BLaER1 treated with 17β-estradiol and CSF1 and Interleukin-3, amounts not matched to agents 10 nM and 100 nM (cell line): Measurements from ENCODE around the gene RPS14.
A peak's percentile ranks its signal among the peaks of the same experiment; 100 is the strongest.

Experiments
- H3K27ac ChIP-seq, 11 experiments: shearing (Covaris generic); formaldehyde crosslinking; 2 replicates each; pipeline ENCODE4 v1.8.1; 2022
- H3K27me3 ChIP-seq, 11 experiments: shearing (Covaris generic); formaldehyde crosslinking; 2 replicates each; pipeline ENCODE4 v1.8.1; 2022
- H3K36me3 ChIP-seq, 11 experiments: shearing (Covaris generic); formaldehyde crosslinking; 2 replicates each; pipeline ENCODE4 v1.8.1; 2022
- H3K4me1 ChIP-seq, 10 experiments: shearing (Covaris generic); formaldehyde crosslinking; 2 replicates each; pipeline ENCODE4 v1.8.1; 2022
- H3K4me2 ChIP-seq, 11 experiments: shearing (Covaris generic); formaldehyde crosslinking; 2 replicates each; pipeline ENCODE4 v1.8.1; 2022
- H3K4me3 ChIP-seq, 10 experiments: shearing (Covaris generic); formaldehyde crosslinking; 2 replicates each; pipeline ENCODE4 v1.8.1; 2022
- H3K9ac ChIP-seq, 11 experiments: shearing (Covaris generic); formaldehyde crosslinking; 2 replicates each; pipeline ENCODE4 v1.8.1; 2022
- H3K9me3 ChIP-seq, 11 experiments: shearing (Covaris generic); formaldehyde crosslinking; replicated peaks in 1 of 11; 2 replicates each; pipeline ENCODE4 v1.8.1; 2022
- H4K20me1 ChIP-seq, 11 experiments: shearing (Covaris generic); formaldehyde crosslinking; 2 replicates each; pipeline ENCODE4 v1.8.1; 2022
- Cebpa-rat ChIP-seq, 11 experiments: shearing (Covaris generic); IDR thresholded peaks; 2 replicates each; pipeline ENCODE4 v1.8.1; 2022

Gene RPS14

GRCh38 chr5:150410524-150411244 lies 38.9 kb downstream of the RPS14 start:
- Histone ChIP-seq H3K36me3 (peaks cover 32 to 43% (median 39%) of the 10 kb centered on the region in 11 experiments), H3K27ac (peak overlapping the region; percentile 90 to 98 (median 94)), H3K4me3 (peak overlapping the region; percentile 65 to 90 (median 86)), H3K4me1 (peaks cover 57 to 83% (median 65%) of the 10 kb centered on the region in 10 experiments), H4K20me1 (peaks cover 28 to 65% (median 52%) of the 10 kb centered on the region in 11 experiments; a peak in 20 of 22 replicates), H3K27me3 (no peaks in the 10 kb centered on the region), H3K4me2 (peak overlapping the region; percentile 83 to 99 (median 96)), H3K9ac (peak overlapping the region; percentile 85 to 97 (median 94)), H3K9me3 (no peaks in the 10 kb centered on the region)
- peak in 9 of 11 experiments; percentile 33 to 69 (median 51); a peak in 8 of 22 replicates for TF ChIP-seq Cebpa-rat (IDR thresholded peaks at IDR 0.05)

GRCh38 chr5:150409638-150410523 lies 39.7 kb downstream of the RPS14 start:
- Histone ChIP-seq H3K4me1 (peaks cover 51 to 79% (median 66%) of the 10 kb centered on the region in 10 experiments), H3K9ac (peak overlapping the region; percentile 85 to 97 (median 94)), H3K4me3 (peak overlapping the region; percentile 65 to 90 (median 86)), H3K27me3 (no peaks in the 10 kb centered on the region), H3K9me3 (no peaks in the 10 kb centered on the region), H3K27ac (peak overlapping the region; percentile 90 to 98 (median 94)), H3K4me2 (peak overlapping the region; percentile 83 to 99 (median 96)), H3K36me3 (peaks cover 40 to 51% (median 47%) of the 10 kb centered on the region in 11 experiments), H4K20me1 (peaks cover 36 to 73% (median 60%) of the 10 kb centered on the region in 11 experiments; a peak in 20 of 22 replicates)
- no peak for TF ChIP-seq Cebpa-rat (IDR thresholded peaks at IDR 0.05)

- Histone ChIP-seq H3K4me3 (peak overlapping the region in 8 of 10 experiments; percentile 71 to 90 (median 86); a peak in 15 of 20 replicates), H4K20me1 (peaks cover 51 to 88% (median 75%) of the 10 kb centered on the region in 11 experiments; a peak in 20 of 22 replicates), H3K9ac (peak overlapping the region; percentile 57 to 97 (median 94); a peak in 20 of 22 replicates), H3K4me1 (peaks cover 38 to 69% (median 56%) of the 10 kb centered on the region in 10 experiments), H3K9me3 (no peaks in the 10 kb centered on the region), H3K4me2 (peak overlapping the region; percentile 83 to 99 (median 96)), H3K27ac (peak overlapping the region; percentile 90 to 98 (median 94); a peak in 20 of 22 replicates), H3K27me3 (no peaks in the 10 kb centered on the region), H3K36me3 (peaks cover 55 to 66% (median 62%) of the 10 kb centered on the region in 11 experiments)
- TF ChIP-seq Cebpa-rat (IDR thresholded peaks at IDR 0.05): no peak
These were observed 41.2 kb downstream of the RPS14 start for GRCh38 chr5:150408231-150408943.

DNA sequence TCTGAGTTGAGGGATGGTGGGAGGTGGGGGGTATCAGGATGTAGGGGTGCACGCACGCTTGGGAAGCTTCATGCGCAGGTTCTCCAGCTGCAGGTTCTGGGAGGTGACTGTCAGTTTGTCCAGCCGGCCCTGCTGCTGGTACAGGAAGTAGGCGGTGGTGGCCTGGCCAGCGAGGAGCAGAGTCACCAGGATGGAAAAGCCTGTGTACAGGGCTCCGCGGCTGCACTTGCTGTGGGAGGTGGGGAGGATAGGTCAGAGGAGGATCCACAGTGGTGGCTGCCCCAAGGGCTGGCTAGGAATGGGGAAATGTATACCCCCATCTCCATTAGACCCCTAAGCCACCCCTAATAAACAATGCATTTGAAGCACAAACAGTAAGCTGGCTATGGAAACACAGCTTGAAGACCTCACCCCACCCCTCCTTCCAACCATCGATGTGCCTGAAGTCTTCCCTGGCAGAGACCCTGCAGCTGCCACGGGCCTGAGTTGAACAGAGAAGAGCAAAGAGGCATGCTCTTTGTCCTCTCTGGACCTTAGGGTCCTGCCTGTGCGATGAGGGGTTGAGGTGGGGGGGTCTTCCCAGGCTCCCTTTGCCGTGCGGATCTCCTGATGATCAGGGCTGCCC lies 42.3 kb downstream of the RPS14 start:
- H3K36me3 ChIP-seq: peaks cover 67 to 78% (median 74%) of the 10 kb centered on the region in 11 experiments
- peaks cover 44 to 66% (median 59%) of the 10 kb centered on the region in 10 experiments for H3K4me1 ChIP-seq

DNA sequence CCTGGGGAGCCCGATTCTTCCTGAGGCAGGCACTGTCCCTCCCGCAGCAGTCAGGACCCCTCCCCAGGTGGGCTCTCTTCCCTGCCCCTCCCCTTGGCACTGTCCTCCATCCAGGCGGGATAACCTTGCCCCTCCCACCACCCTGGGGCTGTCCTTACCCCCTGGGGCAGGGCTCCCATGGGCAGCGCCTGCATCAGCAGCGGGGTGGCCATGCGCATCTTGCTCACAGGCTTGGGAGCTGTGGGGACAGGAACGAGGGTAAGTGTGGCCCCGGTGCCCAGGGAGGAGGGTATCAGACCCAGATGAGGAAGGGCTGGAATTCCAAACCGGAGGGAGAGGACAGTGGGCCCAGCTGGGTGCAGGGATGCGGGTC lies 42.8 kb downstream of the RPS14 start:
- Histone ChIP-seq H3K27me3 (no peaks in the 10 kb centered on the region), H3K9me3 (no peaks in the 10 kb centered on the region), H3K36me3 (peaks cover 72 to 83% (median 79%) of the 10 kb centered on the region in 11 experiments), H3K4me3 (no peak overlapping the region), H3K9ac (peak overlapping the region in 3 of 11 experiments; percentile 94 to 96 (median 96); a peak in 4 of 22 replicates), H3K4me2 (peak overlapping the region in 9 of 11 experiments; percentile 20 to 99 (median 96); a peak in 7 of 22 replicates), H4K20me1 (peaks cover 66 to 97% (median 90%) of the 10 kb centered on the region in 11 experiments; a peak in 21 of 22 replicates), H3K4me1 (peaks cover 43 to 71% (median 60%) of the 10 kb centered on the region in 10 experiments), H3K27ac (peak overlapping the region in 8 of 11 experiments; percentile 90 to 98 (median 95); a peak in 10 of 22 replicates)
- TF ChIP-seq Cebpa-rat (IDR thresholded peaks at IDR 0.05): no peak

More for the DNA sequence above, 42.3 kb downstream of the RPS14 start:
- Histone ChIP-seq H4K20me1 (peaks cover 63 to 97% (median 86%) of the 10 kb centered on the region in 11 experiments; a peak in 21 of 22 replicates), H3K27me3 (no peaks in the 10 kb centered on the region), H3K4me3 (no peak overlapping the region), H3K27ac (peak overlapping the region in 10 of 11 experiments; percentile 90 to 98 (median 94); a peak in 17 of 22 replicates), H3K9me3 (no peaks in the 10 kb centered on the region), H3K4me2 (peak overlapping the region; percentile 20 to 99 (median 96); a peak in 19 of 22 replicates), H3K9ac (peak overlapping the region in 9 of 11 experiments; percentile 38 to 97 (median 96); a peak in 14 of 22 replicates)
- TF ChIP-seq Cebpa-rat (IDR thresholded peaks at IDR 0.05): no peak

- Histone ChIP-seq H3K27ac (peak overlapping the region in 7 of 11 experiments; percentile 90 to 98 (median 96); a peak in 6 of 22 replicates), H3K4me1 (peaks cover 38 to 74% (median 61%) of the 10 kb centered on the region in 10 experiments), H3K36me3 (peaks cover 77 to 85% (median 84%) of the 10 kb centered on the region in 11 experiments), H3K27me3 (no peaks in the 10 kb centered on the region), H4K20me1 (peaks cover 71 to 97% (median 90%) of the 10 kb centered on the region in 11 experiments; a peak in 21 of 22 replicates), H3K4me3 (no peak overlapping the region), H3K9me3 (no peaks in the 10 kb centered on the region), H3K4me2 (peak overlapping the region in 5 of 11 experiments; percentile 5 to 99 (median 98); a peak in 5 of 22 replicates), H3K9ac (peak overlapping the region in 2 of 11 experiments; percentile 96; a peak in 3 of 22 replicates)
- TF ChIP-seq Cebpa-rat (IDR thresholded peaks at IDR 0.05): no peak
These were observed 43.3 kb downstream of the RPS14 start for GRCh38 chr5:150406103-150406722.
